Hepatocyte (in vitro differentiated cells): ENCODE measurements around the gene LRRN4CL. TPM values are rescaled to one million over a fixed set of nuclear protein-coding genes. Genes with fewer than 3 reads are reported as not detected.
"Not testable (repeated sequence)": the region's sequence is repeated elsewhere in the genome, so short reads cannot be mapped to it uniquely, and the experiment has no call there.

Experiments used
- DNase-seq: peaks from one replicate; pipeline ENCODE4 v3.0.0-alpha.2; 2016; ENCODE audit warnings: low spot score
- H2AFZ ChIP-seq: fragments of 200-600 bp; sonication (generic); 2 replicates; pipeline ENCODE4 v1.6.0; 2016; ENCODE audit warnings: antibody characterized with exemption, mild to moderate bottlenecking
- H3K27ac ChIP-seq: fragments of 200-600 bp; sonication (generic); 2 replicates; pipeline ENCODE4 v1.5.1; 2016; ENCODE audit warnings: mild to moderate bottlenecking
- H3K27me3 ChIP-seq: fragments of 200-600 bp; sonication (generic); 2 replicates; pipeline ENCODE4 v1.6.1; 2016
- H3K36me3 ChIP-seq: fragments of 200-600 bp; sonication (generic); replicated peaks from 2 replicates; pipeline ENCODE4 v1.5.1; 2016; ENCODE audit warnings: low read depth; ENCODE audit not compliant: insufficient read depth
- H3K4me1 ChIP-seq: fragments of 200-600 bp; sonication (generic); 2 replicates; pipeline ENCODE4 v1.5.1; 2016; ENCODE audit warnings: mild to moderate bottlenecking, moderate library complexity; ENCODE audit not compliant: insufficient read depth
- H3K4me2 ChIP-seq: fragments of 200-600 bp; sonication (generic); 2 replicates; pipeline ENCODE4 v1.6.0; 2016
- H3K4me3 ChIP-seq: fragments of 200-600 bp; sonication (generic); 2 replicates; pipeline ENCODE4 v1.5.1; 2016; ENCODE audit warnings: mild to moderate bottlenecking
- H3K79me2 ChIP-seq: fragments of 200-600 bp; sonication (generic); 2 replicates; pipeline ENCODE4 v1.6.0; 2017; ENCODE audit warnings: mild to moderate bottlenecking
- H3K9me2 ChIP-seq: fragments of 200-600 bp; sonication (generic); replicated peaks from 2 replicates; pipeline ENCODE4 v1.6.0; 2017; ENCODE audit warnings: mild to moderate bottlenecking; ENCODE audit not compliant: insufficient read depth
- H3K9me3 ChIP-seq: fragments of 200-600 bp; sonication (generic); 2 replicates; pipeline ENCODE4 v1.5.1; 2016; ENCODE audit warnings: low read depth, mild to moderate bottlenecking
- H4K20me1 ChIP-seq: fragments of 200-600 bp; sonication (generic); 2 replicates; pipeline ENCODE4 v1.6.0; 2016; ENCODE audit warnings: mild to moderate bottlenecking; ENCODE audit not compliant: insufficient read depth, poor library complexity, severe bottlenecking
- CTCF ChIP-seq: fragments of 200-600 bp; sonication (generic); IDR thresholded peaks from 2 replicates; pipeline ENCODE4 v1.5.1; 2016; ENCODE audit warnings: antibody characterized with exemption, mild to moderate bottlenecking; ENCODE audit not compliant: poor library complexity
- EZH2 ChIP-seq: fragments of 200-600 bp; sonication (generic); IDR thresholded peaks from 2 replicates; pipeline ENCODE4 v1.6.1; 2016; ENCODE audit warnings: antibody characterized with exemption, mild to moderate bottlenecking, borderline replicate concordance
- EZH2phosphoT487 ChIP-seq: fragments of 200-600 bp; sonication (generic); IDR thresholded peaks from one replicate; pipeline ENCODE4 v1.6.1; 2018; ENCODE audit warnings: antibody characterized with exemption, mild to moderate bottlenecking, low read depth, moderate library complexity; ENCODE audit not compliant: unreplicated experiment, severe bottlenecking
- WGBS: methylation state at CpG from one replicate; pipeline ENCODE4 v1.1.6; 2016; ENCODE audit warnings: low lambda C conversion rate; ENCODE audit errors: missing lambda C conversion rate; 5-methylcytosine and 5-hydroxymethylcytosine counted together
- polyA plus RNA-seq: library from polyadenylated mRNA; unstranded; fragments of >200 nt; fragmentation: Nextera tagmentation; extraction: Ambion mirVana; gene quantifications from 2 replicates; pipeline ENCODE4 v1.2.1, GENCODE V29; 2016
- total RNA-seq: library from RNA; depleted of rRNA; stranded (reverse); fragments of >200 nt; gene quantifications from 2 replicates; pipeline ENCODE4 v1.2.3, GENCODE V29; 2014

Gene LRRN4CL
- total and polyA plus RNA-seq, 2 experiments from 2014 or later: 0.40 to 0.41 TPM

- Histone ChIP-seq H3K9me3 (no peaks in the 10 kb centered on the region), H3K4me1 (no peaks in the 10 kb centered on the region), H3K4me2 (no peak overlapping the region), H3K79me2 (no peaks in the 10 kb centered on the region), H3K27ac (no peak overlapping the region), H3K9me2 (no peaks in the 10 kb centered on the region), H4K20me1 (no peaks in the 10 kb centered on the region), H3K4me3 (no peak overlapping the region), H2AFZ (no peak overlapping the region), H3K36me3 (no peaks in the 10 kb centered on the region), H3K27me3 (no peaks in the 10 kb centered on the region)
- TF ChIP-seq EZH2phosphoT487 (no peak), CTCF (peak; percentile 81), EZH2 (no peak)
- WGBS: 73% methylated on average over 14 of the region's 14 CpGs
- DNase-seq: peak; percentile 88
Observed at GRCh38 chr11:62694455-62695167, 5.3 kb upstream of the LRRN4CL start.

- 78% methylated on average over 4 of the region's 4 CpGs for WGBS
- H3K4me2 ChIP-seq, H3K9me2 ChIP-seq, H3K27me3 ChIP-seq, H3K9me3 ChIP-seq, H3K4me3 ChIP-seq, H2AFZ ChIP-seq, H3K4me1 ChIP-seq, DNase-seq, H3K36me3 ChIP-seq, H3K27ac ChIP-seq, H3K79me2 ChIP-seq, H4K20me1 ChIP-seq: not testable (repeated sequence)
Observed at GRCh38 chr11:62693624-62694023, 4.3 kb upstream of the LRRN4CL start.

GRCh38 chr11:62688491-62688890 is 839 bp downstream of the LRRN4CL start:
- H3K4me2 ChIP-seq: peak overlapping the region; percentile 20
- H3K9me2 ChIP-seq: no peaks in the 10 kb centered on the region
- H2AFZ ChIP-seq: no peak overlapping the region
- WGBS: 23% methylated on average over 1 of the region's 1 CpG
- peaks cover 6% of the 10 kb centered on the region for H3K4me1 ChIP-seq
- no peak overlapping the region for H3K27ac ChIP-seq
- no peak overlapping the region for H3K4me3 ChIP-seq
- H3K9me3 ChIP-seq: no peaks in the 10 kb centered on the region
- TF ChIP-seq EZH2: no peak
- H4K20me1 ChIP-seq: no peaks in the 10 kb centered on the region
- H3K36me3 ChIP-seq: no peaks in the 10 kb centered on the region
- no peaks in the 10 kb centered on the region for H3K27me3 ChIP-seq
- no peaks in the 10 kb centered on the region for H3K79me2 ChIP-seq
- DNase-seq: no peak

- Histone ChIP-seq H3K27ac (no peak overlapping the region), H2AFZ (no peak overlapping the region), H3K4me2 (no peak overlapping the region), H3K79me2 (no peaks in the 10 kb centered on the region), H4K20me1 (no peaks in the 10 kb centered on the region), H3K9me2 (no peaks in the 10 kb centered on the region), H3K4me1 (peaks cover 6% of the 10 kb centered on the region), H3K27me3 (no peaks in the 10 kb centered on the region), H3K36me3 (no peaks in the 10 kb centered on the region), H3K4me3 (no peak overlapping the region), H3K9me3 (no peaks in the 10 kb centered on the region)
- WGBS: 81% methylated on average over 70 of the region's 74 CpGs
- no peak for TF ChIP-seq CTCF
- no peak for TF ChIP-seq EZH2phosphoT487
- TF ChIP-seq EZH2: no peak
- no peak for DNase-seq
Observed at GRCh38 chr11:62687508-62688396, 1.6 kb downstream of the LRRN4CL start.
